NCI-H1930 (cell line): Measurements from ENCODE around the gene RRM1.

ENCODE experiments used
- DNase-seq, 2 experiments: peaks; one replicate each; lab custom pipeline; 2025; lab: John Stamatoyannopoulos, UW

RRM1 gene

GRCh38 chr11:4187055-4187988, 92.7 kb downstream of the RRM1 start:
- peak; percentile 70 to 85 for DNase-seq
